ENCODE results near the gene PRR18. TPM values are rescaled to one million over a fixed set of nuclear protein-coding genes. Genes with fewer than 3 reads are reported as not detected.
A peak's percentile ranks its signal among the peaks of the same experiment; 100 is the strongest.

PRR18 gene
- total and polyA plus RNA-seq, 2 of the 13 experiments (the other 11 are each of a cell fraction or from before 2014, with no cell fraction given) = 0.04 TPM

DNA sequence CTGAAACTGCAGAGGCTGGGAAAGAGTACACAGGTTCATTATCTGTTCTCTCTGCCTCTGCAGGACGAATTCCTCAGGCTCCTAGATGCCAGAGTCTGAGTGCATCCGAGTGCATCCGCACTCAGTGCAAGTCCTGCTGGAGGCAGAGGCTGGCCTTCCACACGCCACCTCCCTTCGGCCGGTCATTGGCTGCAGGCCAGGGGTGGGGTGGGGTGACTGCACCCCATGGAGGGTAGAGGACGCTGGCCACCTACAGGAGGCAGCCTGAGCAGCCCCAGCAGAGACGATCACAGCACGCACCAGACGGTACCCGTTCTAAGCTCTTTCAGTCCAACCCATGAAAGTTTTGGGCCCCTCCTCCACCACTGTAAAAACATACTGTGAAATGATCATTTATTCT, 22.4 kb upstream of the PRR18 start (continued):
- TF ChIP-seq, protein P1, sequence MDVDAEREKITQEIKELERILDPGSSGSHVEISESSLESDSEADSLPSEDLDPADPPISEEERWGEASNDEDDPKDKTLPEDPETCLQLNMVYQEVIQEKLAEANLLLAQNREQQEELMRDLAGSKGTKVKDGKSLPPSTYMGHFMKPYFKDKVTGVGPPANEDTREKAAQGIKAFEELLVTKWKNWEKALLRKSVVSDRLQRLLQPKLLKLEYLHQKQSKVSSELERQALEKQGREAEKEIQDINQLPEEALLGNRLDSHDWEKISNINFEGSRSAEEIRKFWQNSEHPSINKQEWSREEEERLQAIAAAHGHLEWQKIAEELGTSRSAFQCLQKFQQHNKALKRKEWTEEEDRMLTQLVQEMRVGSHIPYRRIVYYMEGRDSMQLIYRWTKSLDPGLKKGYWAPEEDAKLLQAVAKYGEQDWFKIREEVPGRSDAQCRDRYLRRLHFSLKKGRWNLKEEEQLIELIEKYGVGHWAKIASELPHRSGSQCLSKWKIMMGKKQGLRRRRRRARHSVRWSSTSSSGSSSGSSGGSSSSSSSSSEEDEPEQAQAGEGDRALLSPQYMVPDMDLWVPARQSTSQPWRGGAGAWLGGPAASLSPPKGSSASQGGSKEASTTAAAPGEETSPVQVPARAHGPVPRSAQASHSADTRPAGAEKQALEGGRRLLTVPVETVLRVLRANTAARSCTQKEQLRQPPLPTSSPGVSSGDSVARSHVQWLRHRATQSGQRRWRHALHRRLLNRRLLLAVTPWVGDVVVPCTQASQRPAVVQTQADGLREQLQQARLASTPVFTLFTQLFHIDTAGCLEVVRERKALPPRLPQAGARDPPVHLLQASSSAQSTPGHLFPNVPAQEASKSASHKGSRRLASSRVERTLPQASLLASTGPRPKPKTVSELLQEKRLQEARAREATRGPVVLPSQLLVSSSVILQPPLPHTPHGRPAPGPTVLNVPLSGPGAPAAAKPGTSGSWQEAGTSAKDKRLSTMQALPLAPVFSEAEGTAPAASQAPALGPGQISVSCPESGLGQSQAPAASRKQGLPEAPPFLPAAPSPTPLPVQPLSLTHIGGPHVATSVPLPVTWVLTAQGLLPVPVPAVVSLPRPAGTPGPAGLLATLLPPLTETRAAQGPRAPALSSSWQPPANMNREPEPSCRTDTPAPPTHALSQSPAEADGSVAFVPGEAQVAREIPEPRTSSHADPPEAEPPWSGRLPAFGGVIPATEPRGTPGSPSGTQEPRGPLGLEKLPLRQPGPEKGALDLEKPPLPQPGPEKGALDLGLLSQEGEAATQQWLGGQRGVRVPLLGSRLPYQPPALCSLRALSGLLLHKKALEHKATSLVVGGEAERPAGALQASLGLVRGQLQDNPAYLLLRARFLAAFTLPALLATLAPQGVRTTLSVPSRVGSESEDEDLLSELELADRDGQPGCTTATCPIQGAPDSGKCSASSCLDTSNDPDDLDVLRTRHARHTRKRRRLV (CRISPR knock-in tag; IDR thresholded peaks at IDR 0.05) = no peak
- TF ChIP-seq ZNF282 (IDR thresholded peaks at IDR 0.05; ENCODE audit: partially characterized antibody) (no peak), SPEN (CRISPR knock-in tag; IDR thresholded peaks at IDR 0.05; ENCODE audit: low read depth) (peak; percentile 52; the same call in 1 of the 2 replicates), ZNF501 (CRISPR knock-in tag; IDR thresholded peaks at IDR 0.05) (no peak)
- TF ChIP-seq, protein P2, sequence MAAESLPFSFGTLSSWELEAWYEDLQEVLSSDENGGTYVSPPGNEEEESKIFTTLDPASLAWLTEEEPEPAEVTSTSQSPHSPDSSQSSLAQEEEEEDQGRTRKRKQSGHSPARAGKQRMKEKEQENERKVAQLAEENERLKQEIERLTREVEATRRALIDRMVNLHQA (CRISPR knock-in tag; IDR thresholded peaks at IDR 0.05) = no peak
- TF ChIP-seq, protein P3, sequence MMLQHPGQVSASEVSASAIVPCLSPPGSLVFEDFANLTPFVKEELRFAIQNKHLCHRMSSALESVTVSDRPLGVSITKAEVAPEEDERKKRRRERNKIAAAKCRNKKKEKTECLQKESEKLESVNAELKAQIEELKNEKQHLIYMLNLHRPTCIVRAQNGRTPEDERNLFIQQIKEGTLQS (CRISPR knock-in tag; IDR thresholded peaks at IDR 0.05) = 0 out of 2 replicates have a peak, but pooled peaks have one; percentile 29
- TF ChIP-seq, protein P4, sequence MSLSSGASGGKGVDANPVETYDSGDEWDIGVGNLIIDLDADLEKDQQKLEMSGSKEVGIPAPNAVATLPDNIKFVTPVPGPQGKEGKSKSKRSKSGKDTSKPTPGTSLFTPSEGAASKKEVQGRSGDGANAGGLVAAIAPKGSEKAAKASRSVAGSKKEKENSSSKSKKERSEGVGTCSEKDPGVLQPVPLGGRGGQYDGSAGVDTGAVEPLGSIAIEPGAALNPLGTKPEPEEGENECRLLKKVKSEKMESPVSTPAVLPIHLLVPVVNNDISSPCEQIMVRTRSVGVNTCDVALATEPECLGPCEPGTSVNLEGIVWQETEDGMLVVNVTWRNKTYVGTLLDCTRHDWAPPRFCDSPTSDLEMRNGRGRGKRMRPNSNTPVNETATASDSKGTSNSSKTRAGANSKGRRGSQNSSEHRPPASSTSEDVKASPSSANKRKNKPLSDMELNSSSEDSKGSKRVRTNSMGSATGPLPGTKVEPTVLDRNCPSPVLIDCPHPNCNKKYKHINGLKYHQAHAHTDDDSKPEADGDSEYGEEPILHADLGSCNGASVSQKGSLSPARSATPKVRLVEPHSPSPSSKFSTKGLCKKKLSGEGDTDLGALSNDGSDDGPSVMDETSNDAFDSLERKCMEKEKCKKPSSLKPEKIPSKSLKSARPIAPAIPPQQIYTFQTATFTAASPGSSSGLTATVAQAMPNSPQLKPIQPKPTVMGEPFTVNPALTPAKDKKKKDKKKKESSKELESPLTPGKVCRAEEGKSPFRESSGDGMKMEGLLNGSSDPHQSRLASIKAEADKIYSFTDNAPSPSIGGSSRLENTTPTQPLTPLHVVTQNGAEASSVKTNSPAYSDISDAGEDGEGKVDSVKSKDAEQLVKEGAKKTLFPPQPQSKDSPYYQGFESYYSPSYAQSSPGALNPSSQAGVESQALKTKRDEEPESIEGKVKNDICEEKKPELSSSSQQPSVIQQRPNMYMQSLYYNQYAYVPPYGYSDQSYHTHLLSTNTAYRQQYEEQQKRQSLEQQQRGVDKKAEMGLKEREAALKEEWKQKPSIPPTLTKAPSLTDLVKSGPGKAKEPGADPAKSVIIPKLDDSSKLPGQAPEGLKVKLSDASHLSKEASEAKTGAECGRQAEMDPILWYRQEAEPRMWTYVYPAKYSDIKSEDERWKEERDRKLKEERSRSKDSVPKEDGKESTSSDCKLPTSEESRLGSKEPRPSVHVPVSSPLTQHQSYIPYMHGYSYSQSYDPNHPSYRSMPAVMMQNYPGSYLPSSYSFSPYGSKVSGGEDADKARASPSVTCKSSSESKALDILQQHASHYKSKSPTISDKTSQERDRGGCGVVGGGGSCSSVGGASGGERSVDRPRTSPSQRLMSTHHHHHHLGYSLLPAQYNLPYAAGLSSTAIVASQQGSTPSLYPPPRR (CRISPR knock-in tag; IDR thresholded peaks at IDR 0.05; ENCODE audit: borderline replicate concordance) = no peak

Measured in HepG2 (cell line).